Measurements from ENCODE around the gene SLC15A3. TPM values are rescaled to one million over a fixed set of nuclear protein-coding genes. Genes with fewer than 3 reads are reported as not detected.

Gene SLC15A3
- total RNA-seq, 2 experiments from 2014 or later: 3.9 to 4.7 TPM

DNA sequence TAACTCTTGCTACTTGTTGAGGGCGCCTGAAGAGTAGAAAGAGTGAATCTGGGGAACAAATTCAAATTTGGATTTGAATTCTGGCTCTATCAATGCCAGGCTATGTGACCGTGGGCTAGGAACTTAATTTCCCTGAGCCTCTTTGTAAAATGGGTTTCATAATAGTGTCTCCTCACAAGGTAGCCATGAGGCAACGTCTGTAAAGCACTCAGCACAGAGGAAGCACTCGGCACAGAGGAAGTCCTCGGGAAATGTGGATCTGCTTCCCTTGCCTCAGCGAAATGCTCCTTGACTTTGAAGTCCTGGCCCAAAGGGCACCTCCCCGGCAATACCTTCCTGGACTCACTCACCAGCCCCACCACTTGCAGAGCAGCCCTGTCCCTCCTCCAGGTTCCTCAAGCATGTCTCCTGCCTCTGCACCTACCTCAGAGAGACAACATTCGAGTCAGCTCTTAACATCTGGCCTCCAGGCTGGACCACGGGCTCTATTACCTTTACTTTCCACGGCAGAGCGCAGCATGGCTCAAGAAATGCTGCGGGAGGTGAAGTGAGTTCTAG lies 37.2 kb upstream of the SLC15A3 start:
- H3K36me3 Mint-ChIP-seq (ENCODE audit: low read depth): peaks cover 64% of the 10 kb centered on the region

DNA sequence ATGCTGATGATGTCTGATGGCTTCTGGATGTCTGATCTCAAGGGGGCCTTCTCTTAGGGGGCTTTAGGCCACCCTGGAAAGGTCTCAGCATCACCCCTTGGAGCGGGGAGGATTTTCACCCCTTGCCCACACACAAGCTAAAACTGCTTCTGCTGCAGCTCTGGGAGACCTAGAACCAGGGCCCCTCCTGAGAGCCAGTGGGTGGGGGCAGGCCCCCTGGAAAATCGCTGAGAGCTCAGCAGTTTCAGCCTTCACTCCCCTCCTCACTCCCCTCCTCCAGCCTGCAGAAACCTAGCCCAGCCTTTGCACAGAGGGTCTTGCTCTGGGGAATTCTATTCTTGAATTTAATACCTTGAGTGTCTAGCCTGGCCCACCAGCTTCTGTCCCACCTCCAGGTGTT lies 36.7 kb upstream of the SLC15A3 start:
- POLR2A ChIA-PET: interaction anchor here (0.6 to 5.1 kb wide), 12 partner anchors 8 to 119 kb away, joined by 3 to 23 read pairs (median 4); no protein-coding TSS in a partner anchor
- peaks cover 65% of the 10 kb centered on the region for H3K36me3 Mint-ChIP-seq (ENCODE audit: low read depth)
- intact Hi-C loops (cut with micrococcal nuclease): loop anchor here (2.0 to 5.0 kb wide), 3 partner anchors 14 to 124 kb away; no protein-coding TSS in a partner anchor
- CTCF ChIA-PET: interaction anchor here (1.3 kb wide), 1 partner anchor 30 kb away, joined by 5 read pairs; no protein-coding TSS in a partner anchor
- peak overlapping the region; percentile 64 for H3K4me3 Mint-ChIP-seq
- H3K9me3 Mint-ChIP-seq: no peaks in the 10 kb centered on the region
- H3K27ac Mint-ChIP-seq: peak overlapping the region; percentile 98
- DNase-seq (no peak), ATAC-seq (no peak)
- TF ChIP-seq, protein P1, sequence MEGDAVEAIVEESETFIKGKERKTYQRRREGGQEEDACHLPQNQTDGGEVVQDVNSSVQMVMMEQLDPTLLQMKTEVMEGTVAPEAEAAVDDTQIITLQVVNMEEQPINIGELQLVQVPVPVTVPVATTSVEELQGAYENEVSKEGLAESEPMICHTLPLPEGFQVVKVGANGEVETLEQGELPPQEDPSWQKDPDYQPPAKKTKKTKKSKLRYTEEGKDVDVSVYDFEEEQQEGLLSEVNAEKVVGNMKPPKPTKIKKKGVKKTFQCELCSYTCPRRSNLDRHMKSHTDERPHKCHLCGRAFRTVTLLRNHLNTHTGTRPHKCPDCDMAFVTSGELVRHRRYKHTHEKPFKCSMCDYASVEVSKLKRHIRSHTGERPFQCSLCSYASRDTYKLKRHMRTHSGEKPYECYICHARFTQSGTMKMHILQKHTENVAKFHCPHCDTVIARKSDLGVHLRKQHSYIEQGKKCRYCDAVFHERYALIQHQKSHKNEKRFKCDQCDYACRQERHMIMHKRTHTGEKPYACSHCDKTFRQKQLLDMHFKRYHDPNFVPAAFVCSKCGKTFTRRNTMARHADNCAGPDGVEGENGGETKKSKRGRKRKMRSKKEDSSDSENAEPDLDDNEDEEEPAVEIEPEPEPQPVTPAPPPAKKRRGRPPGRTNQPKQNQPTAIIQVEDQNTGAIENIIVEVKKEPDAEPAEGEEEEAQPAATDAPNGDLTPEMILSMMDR (IDR thresholded peaks at IDR 0.05): no peak
- H3K27me3 Mint-ChIP-seq: no peaks in the 10 kb centered on the region
- H3K4me1 Mint-ChIP-seq (ENCODE audit: low read depth): peaks cover 88% of the 10 kb centered on the region

More for the DNA sequence above, 37.2 kb upstream of the SLC15A3 start:
- H3K4me1 Mint-ChIP-seq (ENCODE audit: low read depth): peaks cover 87% of the 10 kb centered on the region
- POLR2A ChIA-PET: interaction anchor here (0.6 to 2.2 kb wide), 8 partner anchors 15 to 119 kb away, joined by 3 to 6 read pairs (median 4); no protein-coding TSS in a partner anchor
- H3K9me3 Mint-ChIP-seq: no peaks in the 10 kb centered on the region
- intact Hi-C loops (cut with micrococcal nuclease): loop anchor here (2.0 to 5.0 kb wide), 3 partner anchors 14 to 123 kb away; no protein-coding TSS in a partner anchor
- H3K27me3 Mint-ChIP-seq: no peaks in the 10 kb centered on the region
- peak overlapping the region; percentile 64 for H3K4me3 Mint-ChIP-seq
- no peak for ATAC-seq
- peak overlapping the region; percentile 98 for H3K27ac Mint-ChIP-seq
- TF ChIP-seq, protein P1 (IDR thresholded peaks at IDR 0.05): no peak
- CTCF ChIA-PET: interaction anchor here (1.3 kb wide), 1 partner anchor 29 kb away, joined by 5 read pairs; no protein-coding TSS in a partner anchor
- no peak for DNase-seq

DNA sequence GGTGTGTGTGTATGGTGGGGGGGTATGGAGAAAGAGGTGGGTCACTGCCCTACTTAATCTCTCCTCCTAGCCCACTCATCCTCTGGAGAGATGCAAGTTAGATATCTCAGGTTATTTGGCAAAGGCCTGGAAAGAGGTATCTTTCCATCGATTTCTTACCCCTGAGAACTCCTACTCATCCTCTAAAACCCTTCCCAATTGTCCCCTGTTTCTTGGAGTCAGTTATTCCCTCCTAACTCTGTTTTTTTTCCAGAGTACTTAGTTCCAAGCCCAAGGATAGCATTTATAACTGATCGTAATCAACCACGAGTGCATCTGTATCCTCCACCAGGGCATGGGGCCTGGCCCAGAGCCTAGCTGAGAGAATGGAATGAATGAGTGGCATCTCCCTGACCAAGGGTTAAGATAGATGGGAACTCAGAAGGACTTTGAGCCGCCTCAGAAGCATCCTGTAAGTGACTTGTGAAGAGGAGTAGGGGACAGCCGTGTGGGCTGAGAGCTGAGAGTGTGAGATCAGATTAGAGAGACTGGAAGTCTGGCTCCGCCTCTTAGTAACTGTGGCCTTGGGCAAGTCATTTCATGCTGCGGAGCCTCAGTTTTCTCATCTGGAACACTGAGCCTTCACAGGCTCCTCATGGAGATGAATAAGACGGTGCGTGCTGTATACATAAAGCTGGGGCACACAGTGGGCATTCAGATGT lies 35.8 kb upstream of the SLC15A3 start:
- Mint-ChIP-seq H3K27ac (peak overlapping the region; percentile 98), H3K4me3 (peak overlapping the region; percentile 64), H3K9me3 (no peaks in the 10 kb centered on the region), H3K27me3 (no peaks in the 10 kb centered on the region), H3K4me1 (ENCODE audit: low read depth) (peaks cover 88% of the 10 kb centered on the region), H3K36me3 (ENCODE audit: low read depth) (peaks cover 65% of the 10 kb centered on the region)
- ATAC-seq: peak; percentile 41
- ChIA-PET CTCF (interaction anchor here (1.1 to 1.8 kb wide), 3 partner anchors 11 to 141 kb away, joined by 3 to 6 read pairs (median 3); no protein-coding TSS in a partner anchor), POLR2A (interaction anchor here (0.6 to 5.1 kb wide), 22 partner anchors 9 to 176 kb away, joined by 3 to 23 read pairs (median 5); no protein-coding TSS in a partner anchor)
- intact Hi-C loops (cut with micrococcal nuclease): loop anchor here (2.0 to 5.0 kb wide), 4 partner anchors 13 to 125 kb away; no protein-coding TSS in a partner anchor
- TF ChIP-seq, protein P1 (IDR thresholded peaks at IDR 0.05): no peak
- DNase-seq: peak; percentile 84

DNA sequence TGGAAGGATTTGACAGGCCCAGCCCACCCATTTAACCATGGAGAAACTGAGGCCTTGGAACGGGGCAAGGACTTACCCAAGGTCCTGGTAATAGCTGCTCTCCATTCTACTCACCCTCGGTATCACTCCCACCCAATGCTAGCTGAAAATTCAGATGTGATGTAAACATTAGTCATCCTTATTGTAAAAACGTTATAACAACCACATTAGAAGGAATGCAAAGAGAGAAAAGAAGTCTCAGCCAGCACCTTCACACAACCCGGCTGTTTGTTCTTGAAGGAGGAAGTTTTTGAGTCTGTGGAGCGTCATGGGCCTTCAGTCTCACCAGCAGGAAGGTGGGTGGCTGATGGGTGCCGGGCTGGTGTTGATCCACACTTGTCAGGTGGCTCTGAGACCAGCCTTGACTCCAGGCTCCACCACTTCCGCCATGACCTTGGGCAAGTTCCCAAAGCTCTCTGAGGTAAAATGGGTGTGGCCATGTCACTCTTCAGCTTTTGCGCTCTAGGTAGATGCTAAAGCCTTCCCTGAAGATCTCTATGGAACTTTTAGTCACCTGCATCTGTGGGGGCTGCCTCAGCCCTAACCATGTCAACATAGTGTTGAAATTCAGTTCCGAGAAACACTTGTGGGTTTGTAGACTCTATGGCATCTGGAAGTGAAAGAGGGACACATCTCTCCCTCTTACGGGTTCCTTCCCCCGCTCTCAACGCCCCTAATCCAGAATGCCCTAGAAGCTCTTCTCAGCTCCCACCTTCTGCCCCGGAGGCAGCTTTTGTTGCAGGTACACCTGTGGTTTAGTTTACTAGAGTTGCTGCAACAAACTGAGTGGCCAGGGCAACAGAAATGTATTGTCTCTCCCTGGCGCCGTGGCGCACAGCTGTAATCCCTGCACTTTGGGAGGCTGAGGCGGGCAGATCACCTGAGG lies 34.3 kb upstream of the SLC15A3 start:
- ChIA-PET POLR2A (interaction anchor here (0.7 to 5.1 kb wide), 23 partner anchors 7 to 133 kb away, joined by 3 to 23 read pairs (median 6); partner anchors contain the start of gene CD5), CTCF (interaction anchor here (0.9 to 1.8 kb wide), 9 partner anchors 9 to 350 kb away, joined by 3 to 6 read pairs (median 3); partner anchors contain the start of gene CD5)
- Mint-ChIP-seq H3K27me3 (no peaks in the 10 kb centered on the region), H3K4me3 (peak overlapping the region; percentile 64), H3K4me1 (ENCODE audit: low read depth) (peaks cover 94% of the 10 kb centered on the region), H3K27ac (peak overlapping the region; percentile 98), H3K36me3 (ENCODE audit: low read depth) (peaks cover 72% of the 10 kb centered on the region), H3K9me3 (no peaks in the 10 kb centered on the region)
- ATAC-seq (peak; percentile 84), DNase-seq (peak; percentile 98)
- TF ChIP-seq, protein P1 (IDR thresholded peaks at IDR 0.05): no peak
- intact Hi-C loops (cut with micrococcal nuclease): loop anchor here (2.0 to 5.0 kb wide), 3 partner anchors 36 to 126 kb away; no protein-coding TSS in a partner anchor
